Measurements from ENCODE around the gene RNASE2. TPM values are rescaled to one million over a fixed set of nuclear protein-coding genes. Genes with fewer than 3 reads are reported as not detected.
"Not testable (repeated sequence)": the region's sequence is repeated elsewhere in the genome, so short reads cannot be mapped to it uniquely, and the experiment has no call there.

RNASE2 gene
- total RNA-seq, 1 donor from 2014 or later: 0.82 TPM

DNA sequence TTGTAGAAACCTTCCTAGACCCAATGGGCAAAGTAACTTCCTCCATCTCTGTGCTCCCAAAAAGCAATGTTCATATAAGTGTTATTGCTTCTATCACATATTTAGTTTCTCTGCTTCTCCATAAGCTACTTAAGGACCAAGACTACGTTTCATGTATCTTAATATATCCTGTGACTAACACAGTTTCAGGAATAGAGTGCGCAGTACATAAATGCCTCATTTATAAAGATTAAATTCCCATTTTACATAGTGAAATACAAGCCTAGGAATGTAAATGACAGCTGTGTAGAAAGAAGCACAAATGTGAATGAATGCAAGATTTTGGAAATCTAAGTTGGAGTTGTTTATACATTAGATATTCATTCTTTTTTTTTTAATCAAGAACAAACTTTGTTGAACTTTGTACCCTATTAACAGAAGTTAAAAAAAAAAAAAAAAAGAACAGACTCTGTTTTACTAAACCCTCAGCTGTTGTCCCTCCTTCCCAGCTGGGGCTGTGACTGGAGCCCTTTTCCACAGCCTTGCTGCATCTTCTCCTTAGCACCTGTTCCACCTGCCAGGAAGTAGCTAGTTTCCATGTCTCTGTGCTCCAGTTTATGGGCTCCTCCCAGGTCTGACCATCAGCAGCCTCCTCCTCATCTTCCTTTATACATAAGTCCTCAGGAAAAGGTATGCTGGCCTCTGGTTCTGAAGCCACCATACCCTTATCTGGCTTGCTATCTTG lies 27.5 kb downstream of the RNASE2 start:
- DNase-seq: peak; percentile 65

DNA sequence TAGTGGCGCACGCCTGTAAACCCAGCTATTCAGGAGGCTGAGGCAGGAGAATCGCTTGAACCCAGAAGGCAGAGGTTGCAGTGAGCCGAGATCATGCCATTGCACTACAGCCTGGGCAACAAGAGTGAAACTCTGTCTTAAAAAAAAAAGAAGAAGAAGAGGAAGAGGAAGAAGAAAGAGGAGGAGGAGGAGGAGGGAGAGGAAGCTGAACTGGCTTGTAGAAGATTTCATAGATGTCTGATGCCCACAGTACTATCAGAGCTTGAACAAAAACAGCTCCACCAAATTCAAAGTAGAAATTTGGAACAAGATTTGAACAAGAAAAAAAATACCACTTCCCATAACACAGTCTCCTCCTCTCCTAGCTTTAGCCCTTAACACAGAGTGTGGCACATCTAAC lies 30.4 kb downstream of the RNASE2 start:
- not testable (repeated sequence) for DNase-seq

DNA sequence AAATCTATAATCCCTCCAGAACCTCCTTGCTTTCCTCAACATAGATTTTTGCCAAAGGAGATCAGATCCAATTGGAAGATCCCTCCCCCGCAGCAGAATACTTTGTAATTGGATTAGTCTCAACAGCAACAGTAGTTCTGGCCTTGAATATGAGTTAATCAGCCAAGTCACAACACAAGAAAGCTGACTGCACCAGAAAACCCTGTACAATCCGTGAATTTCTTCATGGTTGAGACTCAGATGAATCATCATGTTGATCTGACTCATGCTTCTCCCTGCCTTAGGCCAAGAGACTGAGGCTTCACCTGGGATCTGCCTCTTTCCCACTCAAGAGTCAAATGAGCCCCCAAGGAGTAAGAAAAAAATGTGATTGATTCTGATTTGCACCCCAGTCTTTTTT lies 31.5 kb downstream of the RNASE2 start:
- DNase-seq: no peak

DNA sequence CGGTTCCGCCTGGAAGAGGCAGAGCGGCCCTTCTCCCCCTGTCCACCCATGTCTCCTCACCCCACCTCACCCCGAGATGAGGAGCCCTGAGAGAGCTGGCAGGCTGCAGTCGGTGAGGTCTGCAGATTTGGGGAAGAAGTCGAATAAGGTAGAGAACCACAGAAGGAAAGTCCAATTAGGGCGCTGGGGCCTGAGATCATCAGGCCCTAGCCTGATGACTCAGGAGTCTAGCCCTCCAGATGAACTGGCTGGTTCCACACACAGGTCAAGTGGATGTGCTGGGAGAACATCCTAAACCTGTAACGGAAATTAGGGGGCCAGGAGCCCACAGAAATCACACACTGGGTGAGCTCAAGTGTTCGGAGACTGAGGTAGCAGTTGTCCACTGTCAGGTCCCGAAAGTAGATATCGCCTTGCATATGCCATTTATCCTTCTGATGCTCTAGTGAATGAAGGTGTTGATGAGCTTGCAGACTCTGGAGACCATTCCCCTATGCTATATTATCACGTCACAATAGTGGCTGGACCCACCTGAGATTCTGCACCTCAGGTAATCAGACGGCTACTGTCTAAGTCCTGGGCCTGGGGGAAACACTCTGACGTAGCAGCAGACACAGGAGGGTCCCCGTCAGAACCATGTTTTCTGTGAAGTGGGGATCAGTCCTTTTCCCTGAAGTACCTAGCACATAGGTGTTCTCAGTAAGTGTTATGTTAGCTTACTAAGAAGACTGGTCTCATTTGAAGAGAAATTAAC lies 33.6 kb downstream of the RNASE2 start:
- DNase-seq: no peak

DNA sequence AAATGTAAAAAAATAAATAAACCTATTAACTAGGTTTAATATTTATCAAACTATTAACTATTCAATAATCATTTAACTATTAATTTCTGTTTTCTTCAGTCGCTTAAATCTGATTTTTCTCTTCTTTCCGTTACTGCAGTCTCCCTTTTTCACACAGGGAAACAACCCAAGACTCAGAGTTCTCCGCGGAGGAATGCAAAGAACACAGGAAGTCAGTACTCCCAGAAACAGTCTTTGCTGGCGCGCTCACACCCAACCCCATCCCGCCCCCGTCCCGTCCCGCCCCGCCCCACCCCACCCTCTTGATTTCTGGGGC lies 34.1 kb downstream of the RNASE2 start:
- no peak for DNase-seq

DNA sequence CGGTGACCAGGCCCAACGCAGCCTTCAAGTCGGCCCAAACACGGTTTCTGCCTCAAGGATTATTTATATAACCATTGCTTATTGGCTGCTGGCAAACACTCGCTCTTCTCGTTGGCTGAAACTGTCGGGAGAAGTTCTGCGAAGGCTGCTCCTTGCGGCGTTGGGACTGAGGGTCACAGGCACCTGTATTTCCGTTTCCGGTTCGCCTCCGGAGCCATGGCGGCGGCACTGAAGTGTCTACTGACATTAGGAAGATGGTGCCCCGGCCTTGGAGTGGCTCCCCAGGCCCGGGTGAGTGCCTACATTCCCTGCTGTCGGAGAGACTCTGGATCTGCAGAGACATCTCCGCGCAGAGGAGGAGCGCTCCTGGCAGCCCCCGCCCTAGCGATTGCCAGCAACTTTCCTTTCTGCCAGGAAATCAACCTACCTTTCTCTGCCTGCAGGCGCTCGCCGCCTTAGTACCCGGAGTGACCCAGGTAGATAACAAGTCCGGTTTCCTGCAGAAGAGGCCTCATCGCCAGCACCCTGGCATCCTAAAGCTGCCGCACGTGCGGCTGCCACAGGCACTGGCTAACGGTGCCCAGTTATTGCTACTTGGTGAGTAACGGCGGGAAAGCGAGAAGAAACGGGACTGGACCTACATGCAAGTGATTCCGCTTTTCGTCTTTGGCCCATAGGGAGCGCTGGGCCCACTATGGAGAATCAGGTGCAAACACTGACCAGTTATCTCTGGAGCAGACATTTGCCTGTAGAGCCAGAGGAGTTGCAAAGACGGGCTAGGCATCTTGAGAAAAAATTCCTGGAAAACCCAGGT lies 34.7 kb downstream of the RNASE2 start, which contains the start of gene METTL17:
Gene METTL17, plus strand, starts transcription at position 194 of the 814 bp plus-strand sequence. Its CDS starts 23 bp downstream, at position 217.
- DNase-seq: peak; percentile 99

DNA sequence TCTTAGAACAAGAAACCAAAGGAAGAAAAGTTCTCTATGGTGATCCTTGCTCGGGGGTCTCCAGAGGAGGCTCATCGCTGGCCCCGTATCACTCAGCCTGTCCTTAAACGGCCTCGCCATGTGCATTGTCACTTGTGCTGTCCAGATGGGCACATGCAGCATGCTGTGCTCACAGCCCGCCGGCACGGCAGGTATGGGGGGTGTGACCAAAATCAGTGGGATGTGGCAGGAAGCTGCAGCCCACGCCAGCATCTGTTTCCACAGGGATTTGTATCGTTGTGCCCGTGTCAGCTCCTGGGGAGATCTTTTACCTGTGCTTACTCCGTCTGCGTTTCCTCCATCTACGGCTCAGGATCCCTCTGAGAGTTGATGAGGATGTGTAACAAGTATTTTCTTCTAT lies 41.2 kb downstream of the RNASE2 start:
- no peak for DNase-seq

DNA sequence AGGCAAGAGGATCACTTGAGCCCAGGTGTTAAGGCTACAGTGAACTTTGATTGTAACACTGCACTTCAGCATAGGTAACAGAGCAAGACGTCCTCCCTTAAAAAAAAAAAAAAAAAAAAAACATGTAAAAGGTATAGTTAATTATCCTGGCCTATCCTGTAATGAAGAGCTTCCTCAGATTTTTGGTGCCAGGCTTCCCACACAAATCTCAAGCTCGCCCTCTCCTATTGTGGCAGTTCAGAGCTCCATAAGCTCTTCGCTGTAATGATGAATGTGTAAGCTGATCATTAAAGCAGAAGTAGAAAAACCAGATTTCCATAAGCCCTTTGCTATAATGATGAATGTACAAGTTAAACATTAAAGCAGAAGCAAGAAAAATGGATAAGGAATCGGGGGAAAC lies 41.8 kb downstream of the RNASE2 start:
- DNase-seq: no peak

DNA sequence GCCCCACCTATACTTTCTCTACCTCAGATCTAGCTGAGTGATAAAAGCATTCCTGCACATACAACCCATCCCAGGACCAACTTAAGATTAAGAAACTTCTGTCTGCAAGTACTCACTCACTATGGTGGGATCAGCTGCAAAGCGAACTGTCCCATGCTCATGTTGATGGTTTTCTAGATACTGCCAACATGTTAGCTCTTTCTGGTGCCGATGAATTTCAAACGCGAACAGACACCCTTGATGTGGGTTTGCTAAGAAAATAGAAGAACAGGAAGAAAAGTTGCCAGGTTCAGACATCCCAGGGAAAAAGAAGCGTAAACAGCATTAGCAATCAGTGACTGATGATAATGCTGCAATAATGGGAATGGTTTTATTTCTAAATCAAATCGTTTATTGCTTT lies 42.3 kb downstream of the RNASE2 start:
- no peak for DNase-seq

DNA sequence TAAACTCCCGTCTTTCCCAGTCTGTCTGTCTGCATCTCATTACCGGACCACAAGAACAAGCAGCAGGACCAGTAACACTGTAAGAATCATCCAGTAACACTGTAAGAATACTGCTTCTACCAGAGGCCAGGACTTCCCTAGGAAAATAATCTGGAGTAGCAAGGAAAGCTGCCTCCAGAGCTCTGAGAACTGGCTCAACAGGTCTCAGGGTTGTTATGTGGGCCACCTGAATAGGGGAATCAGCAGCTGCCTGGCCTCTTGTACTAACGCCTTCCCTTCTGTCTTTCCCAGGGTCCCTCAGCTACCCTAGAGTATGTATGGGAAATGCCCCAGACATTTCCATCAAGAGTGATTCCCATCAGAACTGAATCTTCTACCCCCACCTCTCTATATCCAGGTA lies 42.9 kb downstream of the RNASE2 start:
- DNase-seq: no peak

DNA sequence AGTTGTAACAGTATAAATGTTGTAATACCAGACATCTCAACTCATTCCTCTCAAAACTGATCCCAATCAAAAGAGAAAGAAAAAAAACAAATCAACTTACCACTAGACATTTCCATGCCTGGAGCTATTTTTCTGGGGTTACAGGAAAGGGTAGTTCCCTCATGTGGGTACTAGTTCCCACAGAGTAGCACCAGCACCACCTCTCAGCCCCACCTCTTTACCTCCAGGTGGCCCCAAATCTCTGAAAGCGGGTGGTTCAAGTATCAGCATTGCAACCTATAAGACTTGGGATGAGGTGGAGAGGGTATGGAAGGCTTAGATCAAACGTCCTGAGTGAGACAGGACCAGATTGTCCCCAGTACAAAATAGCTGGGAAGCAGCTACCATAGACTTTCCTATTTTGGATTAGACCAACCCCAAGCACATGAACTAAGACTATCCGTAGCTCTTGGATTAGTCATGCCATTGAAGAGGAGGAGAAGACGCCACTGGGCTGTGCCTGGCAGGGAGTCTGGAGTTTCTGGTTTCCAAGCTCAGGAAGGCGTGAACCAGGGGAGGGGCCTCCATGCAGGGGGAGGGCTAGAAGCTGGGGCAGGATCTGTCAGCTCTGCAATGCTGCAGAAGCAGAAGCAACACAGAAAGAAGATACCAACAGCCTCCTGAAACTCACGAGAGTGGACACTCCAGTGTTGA lies 43.5 kb downstream of the RNASE2 start, which contains the start of gene SLC39A2:
Gene SLC39A2, plus strand, starts transcription at position 620 of the 693 bp plus-strand sequence. CDS start 154 bp downstream, outside the sequence.
- DNase-seq: peak; percentile 24

DNA sequence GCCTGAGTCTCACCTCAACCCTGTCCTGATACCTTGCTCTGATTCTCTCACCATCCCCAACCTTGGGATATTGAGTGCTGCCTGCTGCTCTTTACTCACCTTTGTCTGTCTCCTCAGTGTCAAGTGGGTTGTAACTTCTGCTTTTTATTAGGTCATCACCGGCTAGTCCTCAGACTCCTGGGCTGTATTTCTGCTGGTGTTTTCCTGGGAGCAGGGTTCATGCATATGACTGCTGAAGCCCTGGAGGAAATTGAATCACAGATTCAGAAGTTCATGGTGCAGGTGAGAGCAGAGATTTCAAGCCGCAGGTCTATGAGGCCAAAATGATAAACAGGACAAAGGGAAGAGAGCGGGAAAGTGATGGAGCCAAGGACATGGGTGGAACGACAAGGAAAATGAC lies 44.3 kb downstream of the RNASE2 start:
- DNase-seq: no peak

DNA sequence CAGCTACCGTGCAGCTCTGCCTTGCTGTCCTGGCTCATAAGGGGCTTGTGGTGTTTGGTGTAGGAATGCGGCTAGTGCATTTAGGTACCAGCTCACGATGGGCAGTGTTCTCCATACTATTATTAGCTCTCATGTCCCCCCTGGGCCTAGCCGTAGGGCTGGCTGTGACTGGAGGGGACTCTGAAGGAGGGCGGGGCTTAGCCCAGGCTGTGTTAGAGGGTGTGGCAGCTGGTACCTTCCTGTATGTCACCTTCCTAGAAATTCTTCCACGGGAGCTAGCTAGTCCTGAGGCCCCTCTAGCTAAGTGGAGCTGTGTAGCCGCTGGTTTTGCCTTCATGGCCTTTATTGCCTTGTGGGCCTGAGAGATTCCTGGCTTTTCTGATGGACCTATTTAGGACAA lies 45.9 kb downstream of the RNASE2 start:
- no peak for DNase-seq

DNA sequence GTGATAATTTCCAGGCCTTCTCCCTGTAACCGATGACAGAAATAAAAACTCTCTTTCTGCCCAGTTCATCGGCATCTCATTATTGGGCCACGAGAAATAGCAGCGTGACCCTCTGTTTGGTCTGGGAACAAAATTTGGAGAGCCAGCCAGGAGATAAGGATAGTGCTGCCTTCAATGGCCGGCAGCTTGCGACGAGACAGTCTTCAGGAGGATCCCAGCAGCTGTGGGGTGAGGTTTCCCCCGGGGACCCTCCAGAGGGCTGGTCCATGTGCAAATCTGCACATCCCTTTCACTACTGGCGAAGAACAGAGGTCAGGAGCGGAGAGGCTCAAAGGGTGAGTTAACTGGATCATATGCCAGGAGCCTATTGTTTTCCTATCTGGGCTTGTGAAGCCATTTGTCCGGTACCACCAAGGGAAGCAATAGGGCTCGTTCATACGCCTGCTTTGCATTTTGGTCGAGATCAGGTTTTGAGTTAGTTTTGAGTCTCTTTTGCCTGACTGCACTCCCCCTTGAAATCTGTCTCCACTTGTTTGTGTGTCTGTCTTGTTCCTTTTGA lies 48.6 kb downstream of the RNASE2 start:
- DNase-seq: no peak

Small RNA genes within 50 kb of the gene (small RNA-seq; reads per million reads assigned to genes)
- gene RN7SL189P (ENCODE audit: low replicate concordance): not detected

Other genes starting within 250 kb of the RNASE2 start
- not detected for gene EDDM3A, start 209.6 kb upstream of the RNASE2 start, total RNA-seq
- not detected for gene EDDM3B, start 187.1 kb upstream of the RNASE2 start, total RNA-seq
- 3.1 TPM for gene RNASE6, start 174.2 kb upstream of the RNASE2 start, total RNA-seq
- gene RNASE1, start 152.6 kb upstream of the RNASE2 start, total RNA-seq: 38.5 TPM
- not detected for gene RNASE3, start 64.1 kb upstream of the RNASE2 start, total RNA-seq
- gene METTL17, start 34.5 kb downstream of the RNASE2 start, total RNA-seq: 57.3 TPM
- gene SLC39A2, start 43.8 kb downstream of the RNASE2 start, total RNA-seq: 5.6 TPM
- 230 TPM for gene NDRG2, start 69.6 kb downstream of the RNASE2 start, total RNA-seq
- gene TPPP2, start 74.7 kb downstream of the RNASE2 start, total RNA-seq: not detected
- gene RNASE13, start 79.3 kb downstream of the RNASE2 start, total RNA-seq: not detected
- gene RNASE7, start 86.9 kb downstream of the RNASE2 start, total RNA-seq: 1.2 TPM
- gene RNASE8, start 102.3 kb downstream of the RNASE2 start, total RNA-seq: not detected
- 79.2 TPM for gene ARHGEF40, start 114.8 kb downstream of the RNASE2 start, total RNA-seq
- 15.1 TPM for gene ZNF219, start 143.2 kb downstream of the RNASE2 start, total RNA-seq
- gene TMEM253, start 145.6 kb downstream of the RNASE2 start, total RNA-seq: not detected
- gene OR5AU1, start 200.6 kb downstream of the RNASE2 start, total RNA-seq: not detected

Measured in tongue (tissue), 3 donors.